Tibial nerve (tissue), 4 donors: Measurements from ENCODE around the gene PANK4. TPM values are rescaled to one million over a fixed set of nuclear protein-coding genes. Genes with fewer than 3 reads are reported as not detected.

Source experiments
- DNase-seq, 2 donors: peaks; one replicate each; pipeline ENCODE4 v3.0.0-alpha.2; 2019; ENCODE audit warnings: low spot score in 2 of 2
- H3K27ac ChIP-seq, 4 donors: fragments of 200-600 bp; sonication (generic) in 3 of 4; one replicate each; pipeline ENCODE4 v1.5.1; 2017 to 2019; ENCODE audit warnings: mild to moderate bottlenecking in 1 of 4
- H3K27me3 ChIP-seq, 2 donors: fragments of 200-600 bp; sonication (generic) in 1 of 2; one replicate each; pipeline versions ENCODE4 v1.5.1 to v1.6.0; 2017 to 2019
- H3K36me3 ChIP-seq, 3 donors: fragments of 200-600 bp; sonication (generic); one replicate each; pipeline ENCODE4 v1.5.1; 2018 to 2019
- H3K4me1 ChIP-seq, 4 donors: fragments of 200-600 bp; sonication (generic) in 3 of 4; one replicate each; pipeline ENCODE4 v1.5.1; 2017 to 2019
- H3K4me3 ChIP-seq, 4 donors: fragments of 200-600 bp; sonication (generic) in 3 of 4; one replicate each; pipeline ENCODE4 v1.5.1; 2017 to 2019; ENCODE audit warnings: mild to moderate bottlenecking in 1 of 4, moderate library complexity in 1 of 4
- H3K9me3 ChIP-seq, 4 donors: fragments of 200-600 bp; sonication (generic) in 3 of 4; one replicate each; pipeline ENCODE4 v1.5.1; 2017 to 2019
- CTCF ChIP-seq, 5 experiments: fragments of 200-600 bp in 3 of 5; fragments of 450-650 bp in 2 of 5; sonication (generic) in 3 of 5; IDR thresholded peaks; one replicate each; pipeline ENCODE4 v1.5.1; 2016 to 2019; ENCODE audit warnings: antibody characterized with exemption in 5 of 5, mild to moderate bottlenecking in 3 of 5, moderate library complexity in 2 of 5
- EP300 ChIP-seq, 2 donors: sonication (generic); formaldehyde crosslinking; IDR thresholded peaks; one replicate each; pipeline ENCODE4 v1.6.1; 2017; ENCODE audit warnings: antibody characterized with exemption in 2 of 2, mild to moderate bottlenecking in 1 of 2
- POLR2A ChIP-seq, 2 donors: fragments of 450-650 bp; IDR thresholded peaks; one replicate each; pipeline ENCODE4 v1.6.1; 2017; ENCODE audit warnings: antibody characterized with exemption in 2 of 2, mild to moderate bottlenecking in 2 of 2, moderate library complexity in 2 of 2
- WGBS, 2 donors: methylation state at CpG; one replicate each; pipeline ENCODE4 v1.1.5; 2018; 5-methylcytosine and 5-hydroxymethylcytosine counted together
- total RNA-seq, 4 donors: library from RNA; depleted of rRNA; stranded (reverse); fragments of >200 nt; gene quantifications; one replicate each; pipeline ENCODE4 v1.1.0, GENCODE V29; 2016

The PANK4 gene
- total RNA-seq, 4 donors from 2014 or later: 14.2 to 50.0 (median 38.1) TPM

- TF ChIP-seq CTCF (IDR thresholded peaks at IDR 0.05) (no peak), EP300 (IDR thresholded peaks at IDR 0.05) (peak in 1 of 2 donors; percentile 12), POLR2A (IDR thresholded peaks at IDR 0.05) (no peak)
- Histone ChIP-seq H3K27me3 (peaks cover 0 to 41% of the 10 kb centered on the region in 2 donors), H3K4me1 (no peaks in the 10 kb centered on the region), H3K4me3 (no peak overlapping the region), H3K27ac (no peak overlapping the region), H3K9me3 (peaks cover 0 to 5% (median 0%) of the 10 kb centered on the region in 4 donors), H3K36me3 (no peaks in the 10 kb centered on the region)
- 44 to 55% methylated on average over 19 of the region's 19 CpGs for WGBS, 2 donors
- DNase-seq: peak in 1 of 2 donors; percentile 29
These were observed 32.1 kb downstream of the PANK4 start for GRCh38 chr1:2494323-2494693.

- WGBS, 2 donors: 48 to 60% methylated on average over 20 to 22 of the region's 24 CpGs
- no peak for TF ChIP-seq POLR2A (IDR thresholded peaks at IDR 0.05)
- no peak for TF ChIP-seq CTCF (IDR thresholded peaks at IDR 0.05)
- Histone ChIP-seq H3K36me3 (no peaks in the 10 kb centered on the region), H3K27ac (no peak overlapping the region), H3K27me3 (peaks cover 0 to 36% of the 10 kb centered on the region in 2 donors), H3K4me1 (no peaks in the 10 kb centered on the region), H3K4me3 (no peak overlapping the region), H3K9me3 (peaks cover 0 to 10% (median 0%) of the 10 kb centered on the region in 4 donors)
- no peak for DNase-seq
These were observed 32.6 kb downstream of the PANK4 start for GRCh38 chr1:2493691-2494322.

- WGBS, 2 donors: 39 to 40% methylated on average over 10 to 12 of the region's 19 CpGs
- Histone ChIP-seq H3K27me3 (peaks cover 0 to 30% of the 10 kb centered on the region in 2 donors), H3K36me3 (no peaks in the 10 kb centered on the region), H3K4me1 (no peaks in the 10 kb centered on the region), H3K27ac (no peak overlapping the region), H3K9me3 (peaks cover 0 to 16% (median 0%) of the 10 kb centered on the region in 4 donors), H3K4me3 (no peak overlapping the region)
- DNase-seq: no peak
- TF ChIP-seq POLR2A (IDR thresholded peaks at IDR 0.05): no peak
- TF ChIP-seq CTCF (IDR thresholded peaks at IDR 0.05): no peak
- no peak for TF ChIP-seq EP300 (IDR thresholded peaks at IDR 0.05)
These were observed 33.2 kb downstream of the PANK4 start for GRCh38 chr1:2493218-2493617.

GRCh38 chr1:2492091-2492490 is 34.3 kb downstream of the PANK4 start:
- Histone ChIP-seq H3K36me3 (no peaks in the 10 kb centered on the region), H3K9me3 (peaks cover 0 to 22% (median 0%) of the 10 kb centered on the region in 4 donors), H3K27me3 (peaks cover 0 to 24% of the 10 kb centered on the region in 2 donors), H3K4me3 (no peak overlapping the region), H3K4me1 (no peaks in the 10 kb centered on the region), H3K27ac (no peak overlapping the region)
- WGBS, 2 donors: 51 to 63% methylated on average over 8 to 13 of the region's 13 CpGs
- TF ChIP-seq EP300 (IDR thresholded peaks at IDR 0.05) (no peak), CTCF (IDR thresholded peaks at IDR 0.05) (no peak), POLR2A (IDR thresholded peaks at IDR 0.05) (no peak)
- DNase-seq: no peak

- WGBS, 2 donors: 86 to 95% methylated on average over 14 of the region's 14 CpGs
- Histone ChIP-seq H3K4me3 (no peak overlapping the region), H3K9me3 (peaks cover 0 to 22% (median 0%) of the 10 kb centered on the region in 4 donors), H3K27ac (no peak overlapping the region), H3K27me3 (peaks cover 0 to 18% of the 10 kb centered on the region in 2 donors), H3K36me3 (no peaks in the 10 kb centered on the region), H3K4me1 (no peaks in the 10 kb centered on the region)
- DNase-seq: no peak
- TF ChIP-seq POLR2A (IDR thresholded peaks at IDR 0.05) (no peak), EP300 (IDR thresholded peaks at IDR 0.05) (no peak), CTCF (IDR thresholded peaks at IDR 0.05) (no peak)
These were observed 36.8 kb downstream of the PANK4 start for GRCh38 chr1:2489615-2490014.
